ENCODE measurements around the gene PCDHB8.
"Not testable (repeated sequence)": the region's sequence is repeated elsewhere in the genome, so short reads cannot be mapped to it uniquely, and the experiment has no call there.

GRCh38 chr5:141184117-141184855, 6.7 kb downstream of the PCDHB8 start:
- TF ChIP-seq CTCF (IDR thresholded peaks at IDR 0.05); REST (IDR thresholded peaks at IDR 0.05; ENCODE audit: insufficient read depth in 1 of 2, low read depth in 2 of 2, low read length in 1 of 2); SIN3A (IDR thresholded peaks at IDR 0.05; ENCODE audit: borderline replicate concordance, insufficient read depth, low read depth, low read length): not testable (repeated sequence)

All from Panc1 (cell line).